ENCODE data around the gene TRIM54.

TRIM54 gene

GRCh38 chr2:27307545-27308358 lies 25.5 kb downstream of the TRIM54 start:
- no peak for TF ChIP-seq CTCF (IDR thresholded peaks at IDR 0.05; ENCODE audit: borderline replicate concordance, control extremely low read depth, extremely low read depth, insufficient read depth, missing control alignments)
- no peak for DNase-seq (ENCODE audit: low spot score)
- in situ Hi-C loops (cut with MboI; ENCODE audit: low sequenced_read_pairs, unreplicated experiment) = no loop called here

GRCh38 chr2:27308359-27308881 lies 26.2 kb downstream of the TRIM54 start, which contains the start of gene UCN:
UCN (minus strand) TSS chr2:27308445; CDS start chr2:27307895, 550 bp downstream.
- no peak for DNase-seq (ENCODE audit: low spot score)
- in situ Hi-C loops (cut with MboI; ENCODE audit: low sequenced_read_pairs, unreplicated experiment) = no loop called here
- TF ChIP-seq CTCF (IDR thresholded peaks at IDR 0.05; ENCODE audit: borderline replicate concordance, control extremely low read depth, extremely low read depth, insufficient read depth, missing control alignments) = no peak

- DNase-seq (ENCODE audit: low spot score) = no peak
- no peak for TF ChIP-seq CTCF (IDR thresholded peaks at IDR 0.05; ENCODE audit: borderline replicate concordance, control extremely low read depth, extremely low read depth, insufficient read depth, missing control alignments)
- in situ Hi-C loops (cut with MboI; ENCODE audit: low sequenced_read_pairs, unreplicated experiment) = no loop called here
Observed at GRCh38 chr2:27309651-27310050, 27.4 kb downstream of the TRIM54 start.

- DNase-seq (ENCODE audit: low spot score) = no peak
- in situ Hi-C loops (cut with MboI; ENCODE audit: low sequenced_read_pairs, unreplicated experiment) = no loop called here
- TF ChIP-seq CTCF (IDR thresholded peaks at IDR 0.05; ENCODE audit: borderline replicate concordance, control extremely low read depth, extremely low read depth, insufficient read depth, missing control alignments) = no peak
Observed at GRCh38 chr2:27312152-27312551, 29.9 kb downstream of the TRIM54 start.

GRCh38 chr2:27313882-27314645 lies 31.8 kb downstream of the TRIM54 start:
- in situ Hi-C loops (cut with MboI; ENCODE audit: low sequenced_read_pairs, unreplicated experiment) = no loop called here
- no peak for TF ChIP-seq CTCF (IDR thresholded peaks at IDR 0.05; ENCODE audit: borderline replicate concordance, control extremely low read depth, extremely low read depth, insufficient read depth, missing control alignments)
- no peak for DNase-seq (ENCODE audit: low spot score)

GRCh38 chr2:27314709-27315108 lies 32.5 kb downstream of the TRIM54 start:
- in situ Hi-C loops (cut with MboI; ENCODE audit: low sequenced_read_pairs, unreplicated experiment) = no loop called here
- DNase-seq (ENCODE audit: low spot score) = no peak
- no peak for TF ChIP-seq CTCF (IDR thresholded peaks at IDR 0.05; ENCODE audit: borderline replicate concordance, control extremely low read depth, extremely low read depth, insufficient read depth, missing control alignments)
